HG02763 (cell line): Measurements from ENCODE around the gene PSTPIP2.
"Not testable (repeated sequence)": the region's sequence is repeated elsewhere in the genome, so short reads cannot be mapped to it uniquely, and the experiment has no call there.

Experiments
- ATAC-seq: cut with Tn5 transposase; IDR thresholded peaks from one replicate; pipeline ENCODE4 v1.9.1; 2021; ENCODE audit warnings: mild to moderate bottlenecking, moderate library complexity; ENCODE audit not compliant: unreplicated experiment

The PSTPIP2 gene

GRCh38 chr18:46070815-46071652 is 1.0 kb downstream of the PSTPIP2 start:
- no peak for ATAC-seq

- ATAC-seq = no peak
Measured at GRCh38 chr18:46070232-46070631, 1.8 kb downstream of the PSTPIP2 start.

- no peak for ATAC-seq
Measured at GRCh38 chr18:46069524-46069923, 2.5 kb downstream of the PSTPIP2 start.

- no peak for ATAC-seq
Measured at GRCh38 chr18:46068763-46069162, 3.3 kb downstream of the PSTPIP2 start.

GRCh38 chr18:46067438-46068007 is 4.5 kb downstream of the PSTPIP2 start:
- no peak for ATAC-seq

- no peak for ATAC-seq
Measured at GRCh38 chr18:46062781-46063180, 9.3 kb downstream of the PSTPIP2 start.

- no peak for ATAC-seq
Measured at GRCh38 chr18:46061796-46062195, 10.3 kb downstream of the PSTPIP2 start.

- ATAC-seq = no peak
Measured at GRCh38 chr18:46061387-46061786, 10.7 kb downstream of the PSTPIP2 start.

- ATAC-seq = no peak
Measured at GRCh38 chr18:46060359-46060841, 11.7 kb downstream of the PSTPIP2 start.

GRCh38 chr18:46055838-46056230 is 16.2 kb downstream of the PSTPIP2 start:
- ATAC-seq = no peak

GRCh38 chr18:46054956-46055837 is 16.9 kb downstream of the PSTPIP2 start:
- no peak for ATAC-seq

- ATAC-seq = no peak
Measured at GRCh38 chr18:46053368-46054095, 18.5 kb downstream of the PSTPIP2 start.

- ATAC-seq = no peak
Measured at GRCh38 chr18:46051731-46052461, 20.2 kb downstream of the PSTPIP2 start.

GRCh38 chr18:46050268-46050667 is 21.8 kb downstream of the PSTPIP2 start:
- no peak for ATAC-seq

GRCh38 chr18:46048641-46049040 is 23.4 kb downstream of the PSTPIP2 start:
- ATAC-seq = no peak

GRCh38 chr18:46047369-46047768 is 24.7 kb downstream of the PSTPIP2 start:
- not testable (repeated sequence) for ATAC-seq

- ATAC-seq = no peak
Measured at GRCh38 chr18:46046688-46047087, 25.4 kb downstream of the PSTPIP2 start.

GRCh38 chr18:46046126-46046525 is 25.9 kb downstream of the PSTPIP2 start:
- no peak for ATAC-seq

- no peak for ATAC-seq
Measured at GRCh38 chr18:46042571-46043123, 29.4 kb downstream of the PSTPIP2 start.

GRCh38 chr18:46040747-46041104 is 31.3 kb downstream of the PSTPIP2 start:
- no peak for ATAC-seq
